Neural cell (in vitro differentiated cells): ENCODE measurements around the gene SRRM2. TPM values are rescaled to one million over a fixed set of nuclear protein-coding genes. Genes with fewer than 3 reads are reported as not detected.

Source experiments
- H2AFZ ChIP-seq: fragments of 200-600, 300-800 bp; sonication (generic), shearing (Covaris generic); 2 replicates; pipeline ENCODE4 v1.6.0; 2014; ENCODE audit warnings: low read depth, mild to moderate bottlenecking, antibody characterized with exemption, low read length, moderate library complexity
- H3F3A ChIP-seq: fragments of 200-600 bp; shearing (Covaris generic); 2 replicates; pipeline ENCODE4 v1.6.1; 2016; ENCODE audit warnings: mild to moderate bottlenecking, moderate library complexity, mixed read lengths, antibody characterized with exemption, low read length; ENCODE audit not compliant: insufficient read depth, poor library complexity, severe bottlenecking
- H3K27ac ChIP-seq: fragments of 200-600, 300-800 bp; sonication (generic), shearing (Covaris generic); 2 replicates; pipeline ENCODE4 v1.5.1; 2014; ENCODE audit warnings: mild to moderate bottlenecking, low read length, moderate library complexity
- H3K27me3 ChIP-seq: fragments of 300-800, 200-600 bp; sonication (generic), shearing (Covaris generic); 2 replicates; pipeline ENCODE4 v1.6.0; 2014; ENCODE audit warnings: mild to moderate bottlenecking, low read depth, low read length, moderate library complexity; ENCODE audit not compliant: insufficient read depth
- H3K36me3 ChIP-seq: fragments of 300-800, 200-600 bp; sonication (generic), shearing (Covaris generic); 2 replicates; pipeline ENCODE4 v1.5.1; 2014; ENCODE audit warnings: mild to moderate bottlenecking, antibody characterized with exemption, low read length, moderate library complexity; ENCODE audit not compliant: insufficient read depth
- H3K4me2 ChIP-seq: fragments of 300-800, 200-600 bp; sonication (generic), shearing (Covaris generic); 2 replicates; pipeline ENCODE4 v1.6.0; 2014; ENCODE audit warnings: mild to moderate bottlenecking, low read length
- H3K4me3 ChIP-seq: fragments of 300-800, 200-600 bp; sonication (generic), shearing (Covaris generic); 2 replicates; pipeline ENCODE4 v1.5.1; 2014; ENCODE audit warnings: mild to moderate bottlenecking, low read length, moderate library complexity
- H3K79me2 ChIP-seq: fragments of 200-600 bp; shearing (Covaris generic); replicated peaks from 2 replicates; pipeline ENCODE4 v1.6.0; 2014; ENCODE audit warnings: mild to moderate bottlenecking, low read length, moderate library complexity; ENCODE audit not compliant: insufficient read depth
- H3K9ac ChIP-seq: fragments of 300-800, 200-600 bp; sonication (generic), shearing (Covaris generic); 2 replicates; pipeline ENCODE4 v1.6.1; 2016; ENCODE audit warnings: mild to moderate bottlenecking, low read length, mixed read lengths
- H3K9me2 ChIP-seq: fragments of 200-600 bp; shearing (Covaris generic); 2 replicates; pipeline ENCODE4 v1.6.1; 2016; ENCODE audit warnings: mild to moderate bottlenecking, low read length, mixed read lengths; ENCODE audit not compliant: insufficient read depth
- H3K9me3 ChIP-seq: fragments of 200-600, 300-800 bp; sonication (generic), shearing (Covaris generic); 2 replicates; pipeline ENCODE4 v1.6.1; 2016; ENCODE audit warnings: mild to moderate bottlenecking, mixed run types, low read length, moderate library complexity, mixed read lengths
- H4K20me1 ChIP-seq: fragments of 200-600 bp; shearing (Covaris generic); 2 replicates; pipeline ENCODE4 v1.6.1; 2016; ENCODE audit warnings: mild to moderate bottlenecking, mixed run types; ENCODE audit not compliant: insufficient read depth
- EP300 ChIP-seq: fragments of 450-650 bp; conservative IDR thresholded peaks from 2 replicates; pipeline ENCODE4 v1.6.1; 2014; ENCODE audit warnings: antibody characterized with exemption, mild to moderate bottlenecking, moderate library complexity; ENCODE audit not compliant: poor library complexity, severe bottlenecking
- EZH2 ChIP-seq: fragments of 200-600, 300-800 bp; shearing (Covaris generic), sonication (generic); IDR thresholded peaks from 2 replicates; pipeline ENCODE4 v1.6.1; 2014; ENCODE audit warnings: antibody characterized with exemption, low read length, borderline replicate concordance, mild to moderate bottlenecking; ENCODE audit not compliant: insufficient read depth, poor library complexity, severe bottlenecking
- MXI1 ChIP-seq: fragments of 450-650 bp; conservative IDR thresholded peaks from 2 replicates; pipeline ENCODE4 v1.6.1; 2014; ENCODE audit warnings: antibody characterized with exemption, mild to moderate bottlenecking; ENCODE audit not compliant: poor library complexity, severe bottlenecking
- POLR2AphosphoS5 ChIP-seq: IDR thresholded peaks from 2 replicates; pipeline ENCODE4 v1.6.1; 2012
- RAD21 ChIP-seq: fragments of 450-650 bp; conservative IDR thresholded peaks from 2 replicates; pipeline ENCODE4 v1.6.1; 2014; ENCODE audit warnings: antibody characterized with exemption, mild to moderate bottlenecking, moderate library complexity
- SMC3 ChIP-seq: fragments of 450-650 bp; conservative IDR thresholded peaks from 2 replicates; pipeline ENCODE4 v1.6.1; 2014; ENCODE audit warnings: antibody characterized with exemption, mild to moderate bottlenecking, moderate library complexity; ENCODE audit not compliant: poor library complexity
- TAF1 ChIP-seq: IDR thresholded peaks from 2 replicates; pipeline ENCODE4 v1.6.1; 2012; ENCODE audit warnings: low read depth
- polyA plus RNA-seq: library from polyadenylated mRNA; depleted of rRNA; stranded (reverse); fragments of >200 nt; gene quantifications from 2 replicates; pipeline ENCODE4 v1.2.3, GENCODE V29; 2014
- TF ChIP-seq, protein P1 (sequence below): fragments of 450-650 bp; IDR thresholded peaks from 2 replicates; pipeline ENCODE4 v1.5.1; 2014; ENCODE audit warnings: antibody characterized with exemption, mild to moderate bottlenecking, moderate library complexity; ENCODE audit not compliant: poor library complexity, severe bottlenecking
- TF ChIP-seq, protein P2 (sequence below): IDR thresholded peaks from 2 replicates; pipeline ENCODE4 v1.6.1; 2012; ENCODE audit warnings: borderline replicate concordance

Gene SRRM2
- polyA plus RNA-seq, 1 donor from 2014 or later: 40.0 TPM

- Histone ChIP-seq H3K9ac (peak overlapping the region; percentile 95), H3K4me2 (peak overlapping the region; percentile 76), H3K79me2 (peaks cover 39% of the 10 kb centered on the region), H4K20me1 (no peaks in the 10 kb centered on the region), H3K36me3 (peaks cover 4% of the 10 kb centered on the region), H3K9me2 (no peaks in the 10 kb centered on the region), H3F3A (no peaks in the 10 kb centered on the region), H3K27me3 (no peaks in the 10 kb centered on the region), H3K4me3 (peak overlapping the region; percentile 98), H3K9me3 (no peaks in the 10 kb centered on the region), H3K27ac (peak overlapping the region; percentile 81), H2AFZ (peak overlapping the region; percentile 65)
- TF ChIP-seq EZH2 (no peak), RAD21 (no peak), MXI1 (peak; percentile 36)
Observed at GRCh38 chr16:2776500-2777139, 24.2 kb downstream of the SRRM2 start.

DNA sequence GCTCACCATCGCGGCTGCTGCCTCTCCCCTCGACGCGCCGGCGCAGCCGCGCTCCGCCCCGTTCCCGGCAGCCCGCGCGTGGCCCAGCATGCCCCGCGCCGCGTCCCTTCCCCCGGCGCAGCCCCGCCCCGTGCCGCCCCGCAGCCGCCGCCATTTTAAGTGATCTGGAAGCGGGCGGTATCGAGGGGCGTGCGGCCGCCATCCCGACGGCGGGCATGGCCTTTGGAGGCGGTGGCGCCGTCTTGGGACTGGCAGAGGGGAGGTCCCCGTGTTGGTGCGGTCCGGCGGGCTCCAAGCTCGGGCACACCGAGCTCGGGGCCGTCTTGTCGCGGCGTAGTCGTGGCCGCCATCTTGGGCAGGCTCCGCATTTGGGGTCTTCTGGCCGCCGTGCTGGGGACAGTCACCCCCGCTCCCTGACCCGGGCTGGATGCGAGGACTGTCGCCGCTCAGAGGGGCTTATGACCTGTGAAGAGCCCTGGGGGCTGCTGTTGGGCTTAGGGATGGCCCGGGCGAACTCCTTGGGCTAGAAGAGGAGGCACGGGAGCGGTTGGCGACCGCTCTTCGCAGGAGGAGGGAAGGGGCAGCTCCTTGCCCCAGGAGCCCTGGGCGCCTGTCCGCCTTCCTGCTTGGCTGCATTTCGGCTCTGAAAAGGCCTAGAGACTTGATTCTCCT, 24.9 kb downstream of the SRRM2 start, which contains the start of gene ELOB:
Gene ELOB (minus strand): TSS at position 50 of the 672 bp plus-strand sequence. CDS start 41 bp downstream, at position 9.
- peak; percentile 20 for TF ChIP-seq SMC3
- TF ChIP-seq POLR2AphosphoS5: peak; percentile 98
- TF ChIP-seq RAD21: no peak
- TF ChIP-seq MXI1: peak; percentile 40
- no peak for TF ChIP-seq EZH2
- peak; percentile 58 for TF ChIP-seq EP300
- TF ChIP-seq, protein P1, sequence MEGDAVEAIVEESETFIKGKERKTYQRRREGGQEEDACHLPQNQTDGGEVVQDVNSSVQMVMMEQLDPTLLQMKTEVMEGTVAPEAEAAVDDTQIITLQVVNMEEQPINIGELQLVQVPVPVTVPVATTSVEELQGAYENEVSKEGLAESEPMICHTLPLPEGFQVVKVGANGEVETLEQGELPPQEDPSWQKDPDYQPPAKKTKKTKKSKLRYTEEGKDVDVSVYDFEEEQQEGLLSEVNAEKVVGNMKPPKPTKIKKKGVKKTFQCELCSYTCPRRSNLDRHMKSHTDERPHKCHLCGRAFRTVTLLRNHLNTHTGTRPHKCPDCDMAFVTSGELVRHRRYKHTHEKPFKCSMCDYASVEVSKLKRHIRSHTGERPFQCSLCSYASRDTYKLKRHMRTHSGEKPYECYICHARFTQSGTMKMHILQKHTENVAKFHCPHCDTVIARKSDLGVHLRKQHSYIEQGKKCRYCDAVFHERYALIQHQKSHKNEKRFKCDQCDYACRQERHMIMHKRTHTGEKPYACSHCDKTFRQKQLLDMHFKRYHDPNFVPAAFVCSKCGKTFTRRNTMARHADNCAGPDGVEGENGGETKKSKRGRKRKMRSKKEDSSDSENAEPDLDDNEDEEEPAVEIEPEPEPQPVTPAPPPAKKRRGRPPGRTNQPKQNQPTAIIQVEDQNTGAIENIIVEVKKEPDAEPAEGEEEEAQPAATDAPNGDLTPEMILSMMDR: no peak
- peak; percentile 90 for TF ChIP-seq TAF1
- TF ChIP-seq, protein P2, sequence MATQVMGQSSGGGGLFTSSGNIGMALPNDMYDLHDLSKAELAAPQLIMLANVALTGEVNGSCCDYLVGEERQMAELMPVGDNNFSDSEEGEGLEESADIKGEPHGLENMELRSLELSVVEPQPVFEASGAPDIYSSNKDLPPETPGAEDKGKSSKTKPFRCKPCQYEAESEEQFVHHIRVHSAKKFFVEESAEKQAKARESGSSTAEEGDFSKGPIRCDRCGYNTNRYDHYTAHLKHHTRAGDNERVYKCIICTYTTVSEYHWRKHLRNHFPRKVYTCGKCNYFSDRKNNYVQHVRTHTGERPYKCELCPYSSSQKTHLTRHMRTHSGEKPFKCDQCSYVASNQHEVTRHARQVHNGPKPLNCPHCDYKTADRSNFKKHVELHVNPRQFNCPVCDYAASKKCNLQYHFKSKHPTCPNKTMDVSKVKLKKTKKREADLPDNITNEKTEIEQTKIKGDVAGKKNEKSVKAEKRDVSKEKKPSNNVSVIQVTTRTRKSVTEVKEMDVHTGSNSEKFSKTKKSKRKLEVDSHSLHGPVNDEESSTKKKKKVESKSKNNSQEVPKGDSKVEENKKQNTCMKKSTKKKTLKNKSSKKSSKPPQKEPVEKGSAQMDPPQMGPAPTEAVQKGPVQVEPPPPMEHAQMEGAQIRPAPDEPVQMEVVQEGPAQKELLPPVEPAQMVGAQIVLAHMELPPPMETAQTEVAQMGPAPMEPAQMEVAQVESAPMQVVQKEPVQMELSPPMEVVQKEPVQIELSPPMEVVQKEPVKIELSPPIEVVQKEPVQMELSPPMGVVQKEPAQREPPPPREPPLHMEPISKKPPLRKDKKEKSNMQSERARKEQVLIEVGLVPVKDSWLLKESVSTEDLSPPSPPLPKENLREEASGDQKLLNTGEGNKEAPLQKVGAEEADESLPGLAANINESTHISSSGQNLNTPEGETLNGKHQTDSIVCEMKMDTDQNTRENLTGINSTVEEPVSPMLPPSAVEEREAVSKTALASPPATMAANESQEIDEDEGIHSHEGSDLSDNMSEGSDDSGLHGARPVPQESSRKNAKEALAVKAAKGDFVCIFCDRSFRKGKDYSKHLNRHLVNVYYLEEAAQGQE: peak; percentile 96
- Histone ChIP-seq H3K4me2 (peak within 1 kb of the TSS; percentile 89), H3K4me3 (peak within 1 kb of the TSS; percentile 98), H4K20me1 (no peaks in the 10 kb centered on the region), H3K79me2 (peaks cover 39% of the 10 kb centered on the region), H3K9me3 (no peaks in the 10 kb centered on the region), H3K9ac (peak within 1 kb of the TSS; percentile 99), H3K27ac (peak within 1 kb of the TSS; percentile 99), H3K27me3 (no peaks in the 10 kb centered on the region), H2AFZ (peak within 1 kb of the TSS; percentile 76), H3K36me3 (peaks cover 4% of the 10 kb centered on the region), H3F3A (no peaks in the 10 kb centered on the region), H3K9me2 (no peaks in the 10 kb centered on the region)
